ENCODE results near the gene CDHR3.
A peak's percentile ranks its signal among the peaks of the same experiment; 100 is the strongest.
"Not testable (repeated sequence)": the region's sequence is repeated elsewhere in the genome, so short reads cannot be mapped to it uniquely, and the experiment has no call there.

The CDHR3 gene

GRCh38 chr7:105963038-105963667, at the start of gene CDHR3:
Gene CDHR3, plus strand, starts transcription at chr7:105963264. Its CDS starts 55 bp downstream, at chr7:105963319.
- DNase-seq: peak; percentile 51

- DNase-seq: no peak
Observed at GRCh38 chr7:105913947-105914346, 49.1 kb upstream of the CDHR3 start.

GRCh38 chr7:105916603-105917002, 46.5 kb upstream of the CDHR3 start:
- no peak for DNase-seq

- DNase-seq: no peak
Observed at GRCh38 chr7:105917659-105918058, 45.4 kb upstream of the CDHR3 start.

- no peak for DNase-seq
Observed at GRCh38 chr7:105920766-105921165, 42.3 kb upstream of the CDHR3 start.

GRCh38 chr7:105924945-105925344, 38.1 kb upstream of the CDHR3 start:
- no peak for DNase-seq

GRCh38 chr7:105926131-105926530, 36.9 kb upstream of the CDHR3 start:
- no peak for DNase-seq

GRCh38 chr7:105931179-105931578, 31.9 kb upstream of the CDHR3 start:
- no peak for DNase-seq

GRCh38 chr7:105932835-105933477, 30.1 kb upstream of the CDHR3 start:
- no peak for DNase-seq

- peak; percentile 68 for DNase-seq
Observed at GRCh38 chr7:105934572-105935185, 28.4 kb upstream of the CDHR3 start.

- DNase-seq: peak; percentile 70
Observed at GRCh38 chr7:105935250-105935649, 27.8 kb upstream of the CDHR3 start.

GRCh38 chr7:105937411-105937810, 25.7 kb upstream of the CDHR3 start:
- DNase-seq: no peak

- DNase-seq: peak; percentile 77
Observed at GRCh38 chr7:105940109-105940508, 23.0 kb upstream of the CDHR3 start.

- no peak for DNase-seq
Observed at GRCh38 chr7:105941596-105941995, 21.5 kb upstream of the CDHR3 start.

GRCh38 chr7:105943486-105943885, 19.6 kb upstream of the CDHR3 start:
- DNase-seq: no peak

GRCh38 chr7:105945848-105946247, 17.2 kb upstream of the CDHR3 start:
- peak; percentile 12 for DNase-seq

GRCh38 chr7:105951597-105951996, 11.5 kb upstream of the CDHR3 start:
- DNase-seq: no peak

GRCh38 chr7:105952917-105953595, 10.0 kb upstream of the CDHR3 start:
- no peak for DNase-seq

- no peak for DNase-seq
Observed at GRCh38 chr7:105954711-105955110, 8.4 kb upstream of the CDHR3 start.

- not testable (repeated sequence) for DNase-seq
Observed at GRCh38 chr7:105955651-105956466, 7.2 kb upstream of the CDHR3 start.

- DNase-seq: no peak
Observed at GRCh38 chr7:105958012-105958411, 5.1 kb upstream of the CDHR3 start.

GRCh38 chr7:105962353-105962752, 711 bp upstream of the CDHR3 start:
- DNase-seq: no peak

GRCh38 chr7:105971845-105972244, 8.8 kb downstream of the CDHR3 start:
- no peak for DNase-seq
